Tibial nerve (tissue), 4 donors: ENCODE data around the gene C6orf118. TPM values are rescaled to one million over a fixed set of nuclear protein-coding genes. Genes with fewer than 3 reads are reported as not detected.

ENCODE experiments used
- DNase-seq, 2 donors: peaks; one replicate each; pipeline ENCODE4 v3.0.0-alpha.2; 2019; ENCODE audit warnings: low spot score in 2 of 2
- H3K27ac ChIP-seq, 4 donors: fragments of 200-600 bp; sonication (generic) in 3 of 4; one replicate each; pipeline ENCODE4 v1.5.1; 2017 to 2019; ENCODE audit warnings: mild to moderate bottlenecking in 1 of 4
- H3K27me3 ChIP-seq, 2 donors: fragments of 200-600 bp; sonication (generic) in 1 of 2; one replicate each; pipeline versions ENCODE4 v1.5.1 to v1.6.0; 2017 to 2019
- H3K36me3 ChIP-seq, 3 donors: fragments of 200-600 bp; sonication (generic); one replicate each; pipeline ENCODE4 v1.5.1; 2018 to 2019
- H3K4me1 ChIP-seq, 4 donors: fragments of 200-600 bp; sonication (generic) in 3 of 4; one replicate each; pipeline ENCODE4 v1.5.1; 2017 to 2019
- H3K4me3 ChIP-seq, 4 donors: fragments of 200-600 bp; sonication (generic) in 3 of 4; one replicate each; pipeline ENCODE4 v1.5.1; 2017 to 2019; ENCODE audit warnings: mild to moderate bottlenecking in 1 of 4, moderate library complexity in 1 of 4
- H3K9me3 ChIP-seq, 4 donors: fragments of 200-600 bp; sonication (generic) in 3 of 4; one replicate each; pipeline ENCODE4 v1.5.1; 2017 to 2019
- CTCF ChIP-seq, 5 experiments: fragments of 200-600 bp in 3 of 5; fragments of 450-650 bp in 2 of 5; sonication (generic) in 3 of 5; IDR thresholded peaks; one replicate each; pipeline ENCODE4 v1.5.1; 2016 to 2019; ENCODE audit warnings: antibody characterized with exemption in 5 of 5, mild to moderate bottlenecking in 3 of 5, moderate library complexity in 2 of 5
- EP300 ChIP-seq, 2 donors: sonication (generic); formaldehyde crosslinking; IDR thresholded peaks; one replicate each; pipeline ENCODE4 v1.6.1; 2017; ENCODE audit warnings: antibody characterized with exemption in 2 of 2, mild to moderate bottlenecking in 1 of 2
- POLR2A ChIP-seq, 2 donors: fragments of 450-650 bp; IDR thresholded peaks; one replicate each; pipeline ENCODE4 v1.6.1; 2017; ENCODE audit warnings: antibody characterized with exemption in 2 of 2, mild to moderate bottlenecking in 2 of 2, moderate library complexity in 2 of 2
- WGBS, 2 donors: methylation state at CpG; one replicate each; pipeline ENCODE4 v1.1.5; 2018; 5-methylcytosine and 5-hydroxymethylcytosine counted together
- total RNA-seq, 4 donors: library from RNA; depleted of rRNA; stranded (reverse); fragments of >200 nt; gene quantifications; one replicate each; pipeline ENCODE4 v1.1.0, GENCODE V29; 2016

Gene C6orf118
- total RNA-seq, 4 donors from 2014 or later = not detected

DNA sequence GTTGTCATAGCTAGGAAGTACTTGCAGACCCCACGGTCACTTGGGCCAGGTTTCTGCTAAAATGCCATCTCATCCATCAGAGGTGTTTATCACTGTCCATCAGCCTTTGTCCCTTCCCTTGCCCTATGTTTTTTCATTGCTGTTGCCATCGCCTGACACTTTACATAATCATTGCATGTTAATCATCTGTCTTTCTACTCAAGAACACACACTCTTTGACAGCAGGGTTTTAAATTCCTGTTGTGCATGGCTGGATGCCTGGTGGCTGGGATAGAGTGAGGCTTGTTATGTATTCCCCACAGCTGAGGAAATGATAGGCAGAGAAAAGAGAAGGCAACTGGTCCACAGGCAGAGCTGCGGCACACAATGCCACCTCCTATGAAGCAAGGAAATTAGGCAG, 11.7 kb upstream of the C6orf118 start:
- Histone ChIP-seq H3K4me3 (no peak overlapping the region), H3K27ac (no peak overlapping the region), H3K9me3 (peaks cover 0 to 52% (median 0%) of the 10 kb centered on the region in 4 donors), H3K4me1 (no peaks in the 10 kb centered on the region), H3K36me3 (no peaks in the 10 kb centered on the region), H3K27me3 (no peaks in the 10 kb centered on the region)
- no peak for DNase-seq
- TF ChIP-seq POLR2A (IDR thresholded peaks at IDR 0.05) (no peak), CTCF (IDR thresholded peaks at IDR 0.05) (no peak), EP300 (IDR thresholded peaks at IDR 0.05) (no peak)
- WGBS, 2 donors = 78 to 90% methylated on average over 3 of the region's 3 CpGs

GRCh38 chr6:165317723-165318122, 8.3 kb upstream of the C6orf118 start:
- Histone ChIP-seq H3K36me3 (no peaks in the 10 kb centered on the region), H3K9me3 (peaks cover 0 to 52% (median 0%) of the 10 kb centered on the region in 4 donors), H3K4me1 (no peaks in the 10 kb centered on the region), H3K27ac (no peak overlapping the region), H3K27me3 (no peaks in the 10 kb centered on the region), H3K4me3 (no peak overlapping the region)
- TF ChIP-seq POLR2A (IDR thresholded peaks at IDR 0.05) (no peak), CTCF (IDR thresholded peaks at IDR 0.05) (no peak), EP300 (IDR thresholded peaks at IDR 0.05) (no peak)
- DNase-seq = no peak
- WGBS, 2 donors = 79 to 85% methylated on average over 13 to 14 of the region's 14 CpGs

- H3K9me3 ChIP-seq = no peaks in the 10 kb centered on the region
- no peak for DNase-seq
- no peaks in the 10 kb centered on the region for H3K27me3 ChIP-seq
- 36 to 64% methylated on average over 2 to 3 of the region's 3 CpGs for WGBS, 2 donors
- H3K27ac ChIP-seq = no peak overlapping the region
- H3K36me3 ChIP-seq = no peaks in the 10 kb centered on the region
- peaks cover 0 to 8% (median 0%) of the 10 kb centered on the region in 4 donors for H3K4me1 ChIP-seq
- H3K4me3 ChIP-seq = no peak overlapping the region
- TF ChIP-seq POLR2A (IDR thresholded peaks at IDR 0.05) (no peak), EP300 (IDR thresholded peaks at IDR 0.05) (no peak), CTCF (IDR thresholded peaks at IDR 0.05) (no peak)
Measured at GRCh38 chr6:165306955-165307354, 2.5 kb downstream of the C6orf118 start.

GRCh38 chr6:165301372-165302246, 7.8 kb downstream of the C6orf118 start:
- 96% methylated on average over 30 to 38 of the region's 38 CpGs for WGBS, 2 donors
- Histone ChIP-seq H3K27me3 (no peaks in the 10 kb centered on the region), H3K4me1 (no peaks in the 10 kb centered on the region), H3K36me3 (no peaks in the 10 kb centered on the region), H3K9me3 (no peaks in the 10 kb centered on the region), H3K27ac (no peak overlapping the region), H3K4me3 (no peak overlapping the region)
- no peak for DNase-seq
- TF ChIP-seq EP300 (IDR thresholded peaks at IDR 0.05) (no peak), POLR2A (IDR thresholded peaks at IDR 0.05) (no peak), CTCF (IDR thresholded peaks at IDR 0.05) (no peak)

GRCh38 chr6:165300422-165300936, 8.9 kb downstream of the C6orf118 start:
- 47 to 48% methylated on average over 13 of the region's 13 CpGs for WGBS, 2 donors
- H3K27ac ChIP-seq = no peak overlapping the region
- TF ChIP-seq CTCF (IDR thresholded peaks at IDR 0.05) (no peak), POLR2A (IDR thresholded peaks at IDR 0.05) (no peak)
- no peak overlapping the region for H3K4me3 ChIP-seq
- H3K27me3 ChIP-seq = no peaks in the 10 kb centered on the region
- H3K36me3 ChIP-seq = no peaks in the 10 kb centered on the region
- DNase-seq = no peak
- H3K4me1 ChIP-seq = no peaks in the 10 kb centered on the region
- no peaks in the 10 kb centered on the region for H3K9me3 ChIP-seq
